ENCODE measurements around the gene ACOX1. TPM values are rescaled to one million over a fixed set of nuclear protein-coding genes. Genes with fewer than 3 reads are reported as not detected.
A peak's percentile ranks its signal among the peaks of the same experiment; 100 is the strongest.

ACOX1 gene
- total RNA-seq, 1 donor from 2014 or later = 36.1 TPM

GRCh38 chr17:76000755-76001521 is 22.0 kb upstream of the ACOX1 start, which contains the start of gene CDK3:
Gene CDK3, plus strand, starts transcription at chr17:76000855. Its CDS starts 571 bp downstream, at chr17:76001426.
- Mint-ChIP-seq H3K27ac (ENCODE audit: unreplicated experiment) (no peak within 1 kb of the TSS), H3K27me3 (ENCODE audit: unreplicated experiment) (peaks cover 3% of the 10 kb centered on the region), H3K36me3 (ENCODE audit: low read depth, unreplicated experiment) (peaks cover 21% of the 10 kb centered on the region), H3K9me3 (ENCODE audit: unreplicated experiment) (peaks cover 4% of the 10 kb centered on the region), H3K4me3 (ENCODE audit: unreplicated experiment) (no peak within 1 kb of the TSS), H3K4me1 (ENCODE audit: unreplicated experiment) (peaks cover 12% of the 10 kb centered on the region)
- TF ChIP-seq CTCF (IDR thresholded peaks at IDR 0.05; ENCODE audit: unreplicated experiment) = peak; percentile 64
- no peak for DNase-seq (ENCODE audit: low spot score)

- peak; percentile 89 for DNase-seq (ENCODE audit: low spot score)
- no peak overlapping the region for H3K4me3 Mint-ChIP-seq (ENCODE audit: unreplicated experiment)
- H3K4me1 Mint-ChIP-seq (ENCODE audit: unreplicated experiment) = peaks cover 12% of the 10 kb centered on the region
- no peak overlapping the region for H3K27ac Mint-ChIP-seq (ENCODE audit: unreplicated experiment)
- peaks cover 17% of the 10 kb centered on the region for H3K36me3 Mint-ChIP-seq (ENCODE audit: low read depth, unreplicated experiment)
- TF ChIP-seq CTCF (IDR thresholded peaks at IDR 0.05; ENCODE audit: unreplicated experiment) = peak; percentile 90
- H3K27me3 Mint-ChIP-seq (ENCODE audit: unreplicated experiment) = peaks cover 3% of the 10 kb centered on the region
- H3K9me3 Mint-ChIP-seq (ENCODE audit: unreplicated experiment) = peaks cover 4% of the 10 kb centered on the region
These were observed 21.2 kb upstream of the ACOX1 start for GRCh38 chr17:76000016-76000754.

DNA sequence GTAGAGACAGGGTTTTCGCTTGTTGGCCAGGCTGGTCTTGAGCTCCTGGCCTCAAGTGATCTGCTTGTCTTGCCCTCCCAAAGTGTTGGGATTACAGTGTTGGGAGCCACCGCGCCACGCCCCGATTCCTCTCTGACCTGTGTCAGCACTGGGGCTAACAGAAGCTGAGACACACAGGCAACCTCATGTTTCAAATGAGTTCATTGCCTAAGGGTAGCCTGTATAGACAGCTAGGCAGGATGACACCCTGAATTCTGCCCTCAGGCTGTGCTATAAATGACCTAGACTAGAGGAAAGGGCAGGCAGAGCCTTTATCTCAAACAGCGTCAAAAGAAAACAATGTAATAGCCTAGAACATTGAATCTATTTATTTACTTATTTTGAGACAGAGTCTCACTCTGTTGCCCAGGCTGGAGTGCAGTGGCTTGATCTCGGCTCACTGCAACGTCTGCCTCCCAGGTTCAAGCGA is 19.4 kb upstream of the ACOX1 start:
- no peak overlapping the region for H3K4me3 Mint-ChIP-seq (ENCODE audit: unreplicated experiment)
- peaks cover 12% of the 10 kb centered on the region for H3K4me1 Mint-ChIP-seq (ENCODE audit: unreplicated experiment)
- no peak for TF ChIP-seq CTCF (IDR thresholded peaks at IDR 0.05; ENCODE audit: unreplicated experiment)
- DNase-seq (ENCODE audit: low spot score) = no peak
- H3K27ac Mint-ChIP-seq (ENCODE audit: unreplicated experiment) = no peak overlapping the region
- peaks cover 3% of the 10 kb centered on the region for H3K27me3 Mint-ChIP-seq (ENCODE audit: unreplicated experiment)
- H3K9me3 Mint-ChIP-seq (ENCODE audit: unreplicated experiment) = peaks cover 4% of the 10 kb centered on the region
- H3K36me3 Mint-ChIP-seq (ENCODE audit: low read depth, unreplicated experiment) = peaks cover 14% of the 10 kb centered on the region

GRCh38 chr17:75996665-75997590 is 18.0 kb upstream of the ACOX1 start:
- H3K27ac Mint-ChIP-seq (ENCODE audit: unreplicated experiment) = peak overlapping the region; percentile 20
- peak overlapping the region; percentile 47 for H3K4me3 Mint-ChIP-seq (ENCODE audit: unreplicated experiment)
- DNase-seq (ENCODE audit: low spot score) = peak; percentile 35

More at GRCh38 chr17:75996665-75997590, 18.0 kb upstream of the ACOX1 start:
- Mint-ChIP-seq H3K36me3 (ENCODE audit: low read depth, unreplicated experiment) (peaks cover 8% of the 10 kb centered on the region), H3K27me3 (ENCODE audit: unreplicated experiment) (peaks cover 3% of the 10 kb centered on the region), H3K4me1 (ENCODE audit: unreplicated experiment) (peaks cover 12% of the 10 kb centered on the region), H3K9me3 (ENCODE audit: unreplicated experiment) (peaks cover 4% of the 10 kb centered on the region)
- TF ChIP-seq CTCF (IDR thresholded peaks at IDR 0.05; ENCODE audit: unreplicated experiment) = no peak

Data from endothelial cell (in vitro differentiated cells).